Measurements from ENCODE around the gene KITLG.

The KITLG gene

GRCh38 chr12:88544991-88545980 is 35.0 kb downstream of the KITLG start:
- no peaks in the 10 kb centered on the region for H3K36me3 Mint-ChIP-seq (ENCODE audit: low read depth)
- H3K4me3 Mint-ChIP-seq = no peak overlapping the region
- H3K4me1 Mint-ChIP-seq (ENCODE audit: low read depth) = no peaks in the 10 kb centered on the region
- no peaks in the 10 kb centered on the region for H3K27me3 Mint-ChIP-seq (ENCODE audit: low read depth)
- no peak for DNase-seq (ENCODE audit: low spot score)
- H3K27ac Mint-ChIP-seq = no peak overlapping the region
- H3K9me3 Mint-ChIP-seq = no peaks in the 10 kb centered on the region

DNA sequence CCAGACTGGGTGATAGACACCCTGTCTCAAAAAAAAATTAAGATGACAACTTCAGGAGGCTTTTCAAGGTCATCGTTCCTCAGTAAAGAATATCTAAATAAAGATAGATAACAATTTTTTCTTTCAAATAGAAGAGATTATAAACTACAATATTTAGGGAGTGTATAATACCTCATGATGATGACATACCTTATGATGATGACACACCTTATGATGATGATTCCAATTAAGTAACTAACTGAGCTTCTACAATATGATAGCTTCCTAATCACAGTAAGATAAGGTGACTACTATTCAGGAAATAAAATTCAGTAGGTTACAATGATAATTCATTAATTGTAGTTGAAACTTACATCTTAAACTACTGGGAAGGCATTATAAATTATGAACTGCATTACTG is 40.4 kb downstream of the KITLG start:
- Mint-ChIP-seq H3K9me3 (no peaks in the 10 kb centered on the region), H3K36me3 (ENCODE audit: low read depth) (no peaks in the 10 kb centered on the region), H3K27ac (no peak overlapping the region), H3K27me3 (ENCODE audit: low read depth) (no peaks in the 10 kb centered on the region), H3K4me1 (ENCODE audit: low read depth) (no peaks in the 10 kb centered on the region), H3K4me3 (no peak overlapping the region)
- DNase-seq (ENCODE audit: low spot score) = no peak

GRCh38 chr12:88538697-88539096 is 41.6 kb downstream of the KITLG start:
- no peak for DNase-seq (ENCODE audit: low spot score)
- H3K4me1 Mint-ChIP-seq (ENCODE audit: low read depth) = no peaks in the 10 kb centered on the region
- no peak overlapping the region for H3K27ac Mint-ChIP-seq
- no peak overlapping the region for H3K4me3 Mint-ChIP-seq
- no peaks in the 10 kb centered on the region for H3K9me3 Mint-ChIP-seq
- H3K27me3 Mint-ChIP-seq (ENCODE audit: low read depth) = no peaks in the 10 kb centered on the region
- H3K36me3 Mint-ChIP-seq (ENCODE audit: low read depth) = no peaks in the 10 kb centered on the region

DNA sequence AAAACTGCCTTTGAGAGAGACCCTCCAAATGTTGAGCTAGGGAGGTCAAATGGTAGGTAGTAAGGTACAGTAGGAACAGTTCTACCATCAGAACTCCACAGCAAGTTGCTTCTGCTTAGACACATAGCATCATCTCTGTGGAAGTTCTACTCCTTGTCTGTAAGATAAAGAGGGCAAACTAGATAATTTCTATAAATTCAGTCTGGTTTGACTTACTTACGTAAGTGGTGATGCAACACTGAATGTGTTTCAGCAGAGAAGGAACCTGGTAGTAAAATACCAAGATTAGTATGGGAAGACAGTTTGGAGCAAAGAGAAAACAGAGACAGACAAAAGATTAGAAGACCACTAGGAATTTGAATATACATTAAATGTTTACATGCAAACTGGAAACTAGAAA is 42.0 kb downstream of the KITLG start:
- Mint-ChIP-seq H3K27me3 (ENCODE audit: low read depth) (no peaks in the 10 kb centered on the region), H3K4me3 (no peak overlapping the region), H3K36me3 (ENCODE audit: low read depth) (no peaks in the 10 kb centered on the region), H3K9me3 (no peaks in the 10 kb centered on the region), H3K4me1 (ENCODE audit: low read depth) (no peaks in the 10 kb centered on the region), H3K27ac (no peak overlapping the region)
- no peak for DNase-seq (ENCODE audit: low spot score)

GRCh38 chr12:88530868-88531267 is 49.4 kb downstream of the KITLG start:
- Mint-ChIP-seq H3K4me3 (no peak overlapping the region), H3K27me3 (ENCODE audit: low read depth) (no peaks in the 10 kb centered on the region), H3K4me1 (ENCODE audit: low read depth) (no peaks in the 10 kb centered on the region), H3K36me3 (ENCODE audit: low read depth) (no peaks in the 10 kb centered on the region), H3K27ac (no peak overlapping the region), H3K9me3 (no peaks in the 10 kb centered on the region)
- no peak for DNase-seq (ENCODE audit: low spot score)

GRCh38 chr12:88529531-88530488 is 50.5 kb downstream of the KITLG start:
- Mint-ChIP-seq H3K36me3 (ENCODE audit: low read depth) (no peaks in the 10 kb centered on the region), H3K4me3 (no peak overlapping the region), H3K9me3 (no peaks in the 10 kb centered on the region), H3K27me3 (ENCODE audit: low read depth) (no peaks in the 10 kb centered on the region), H3K27ac (no peak overlapping the region), H3K4me1 (ENCODE audit: low read depth) (no peaks in the 10 kb centered on the region)
- no peak for DNase-seq (ENCODE audit: low spot score)

DNA sequence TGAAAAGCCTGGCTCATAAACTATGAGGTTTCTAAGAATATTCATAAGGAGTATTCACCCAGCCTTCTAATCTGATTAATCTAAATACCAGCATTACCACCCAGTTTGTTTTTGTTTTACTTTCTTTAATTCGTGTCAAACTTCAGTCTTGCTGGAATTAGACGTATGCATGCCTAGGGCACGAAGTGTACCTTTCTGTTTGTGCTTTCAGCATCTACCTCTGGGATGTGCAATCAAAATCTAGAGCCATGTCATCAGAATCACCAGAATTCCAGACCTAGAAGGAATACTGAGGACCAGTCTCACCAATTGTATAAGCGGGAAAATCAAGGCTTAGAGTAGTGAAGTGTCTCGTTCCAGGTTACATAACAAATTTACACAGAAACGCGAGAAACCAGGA is 57.3 kb downstream of the KITLG start:
- Mint-ChIP-seq H3K36me3 (ENCODE audit: low read depth) (no peaks in the 10 kb centered on the region), H3K4me3 (no peak overlapping the region), H3K4me1 (ENCODE audit: low read depth) (no peaks in the 10 kb centered on the region), H3K27me3 (ENCODE audit: low read depth) (no peaks in the 10 kb centered on the region), H3K9me3 (no peaks in the 10 kb centered on the region), H3K27ac (no peak overlapping the region)
- DNase-seq (ENCODE audit: low spot score) = no peak

DNA sequence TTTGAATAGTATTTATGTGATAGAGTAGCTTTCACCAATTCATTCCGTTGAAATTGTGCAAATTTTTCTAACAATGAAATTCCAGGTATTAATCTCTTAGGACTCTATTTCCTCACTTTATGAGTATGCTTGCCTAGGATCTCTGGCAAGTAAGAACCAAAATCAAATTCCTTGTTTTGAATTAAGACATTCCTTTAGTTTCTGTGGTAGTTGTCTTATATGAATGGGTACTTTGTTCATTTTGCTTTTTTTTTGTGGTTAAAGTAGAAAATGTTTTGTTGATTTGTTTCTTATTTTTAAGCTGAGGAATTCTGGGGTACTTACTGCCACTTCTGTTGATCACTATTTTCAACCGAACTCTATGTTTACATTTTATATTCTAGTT is 59.8 kb downstream of the KITLG start:
- Mint-ChIP-seq H3K4me1 (ENCODE audit: low read depth) (no peaks in the 10 kb centered on the region), H3K36me3 (ENCODE audit: low read depth) (no peaks in the 10 kb centered on the region), H3K27ac (no peak overlapping the region), H3K4me3 (no peak overlapping the region), H3K9me3 (no peaks in the 10 kb centered on the region), H3K27me3 (ENCODE audit: low read depth) (no peaks in the 10 kb centered on the region)
- no peak for DNase-seq (ENCODE audit: low spot score)

- H3K27ac Mint-ChIP-seq = no peak overlapping the region
- no peak overlapping the region for H3K4me3 Mint-ChIP-seq
- no peak for DNase-seq (ENCODE audit: low spot score)
- no peaks in the 10 kb centered on the region for H3K9me3 Mint-ChIP-seq
- no peaks in the 10 kb centered on the region for H3K4me1 Mint-ChIP-seq (ENCODE audit: low read depth)
- no peaks in the 10 kb centered on the region for H3K36me3 Mint-ChIP-seq (ENCODE audit: low read depth)
- H3K27me3 Mint-ChIP-seq (ENCODE audit: low read depth) = no peaks in the 10 kb centered on the region
Observed at GRCh38 chr12:88519802-88520435, 60.4 kb downstream of the KITLG start.

GRCh38 chr12:88518863-88519403 is 61.3 kb downstream of the KITLG start:
- H3K27ac Mint-ChIP-seq = no peak overlapping the region
- no peaks in the 10 kb centered on the region for H3K27me3 Mint-ChIP-seq (ENCODE audit: low read depth)
- no peak for DNase-seq (ENCODE audit: low spot score)
- no peaks in the 10 kb centered on the region for H3K36me3 Mint-ChIP-seq (ENCODE audit: low read depth)
- no peak overlapping the region for H3K4me3 Mint-ChIP-seq
- H3K4me1 Mint-ChIP-seq (ENCODE audit: low read depth) = no peaks in the 10 kb centered on the region
- no peaks in the 10 kb centered on the region for H3K9me3 Mint-ChIP-seq

DNA sequence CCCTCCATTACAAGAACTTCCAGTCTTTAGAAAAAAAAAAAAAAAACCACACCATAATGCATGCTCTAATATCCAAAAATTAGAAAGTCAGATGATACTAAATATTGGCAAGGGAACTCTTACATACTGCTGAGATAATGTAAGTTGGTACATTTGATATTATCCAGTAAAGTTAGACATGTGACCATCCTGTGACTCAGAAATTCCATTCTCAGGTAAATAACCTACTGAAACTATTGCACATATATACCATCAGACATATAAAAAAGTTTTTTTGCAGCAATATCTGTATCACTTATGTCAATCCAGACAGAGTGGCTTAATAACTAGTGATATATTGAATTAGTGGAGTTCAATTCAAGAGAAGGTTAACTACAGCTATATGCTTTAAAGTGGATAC is 63.5 kb downstream of the KITLG start:
- no peaks in the 10 kb centered on the region for H3K4me1 Mint-ChIP-seq (ENCODE audit: low read depth)
- DNase-seq (ENCODE audit: low spot score) = no peak
- no peaks in the 10 kb centered on the region for H3K9me3 Mint-ChIP-seq
- H3K36me3 Mint-ChIP-seq (ENCODE audit: low read depth) = no peaks in the 10 kb centered on the region
- H3K27me3 Mint-ChIP-seq (ENCODE audit: low read depth) = peaks cover 3% of the 10 kb centered on the region
- H3K4me3 Mint-ChIP-seq = no peak overlapping the region
- H3K27ac Mint-ChIP-seq = no peak overlapping the region

GRCh38 chr12:88510843-88511242 is 69.4 kb downstream of the KITLG start:
- H3K9me3 Mint-ChIP-seq = no peaks in the 10 kb centered on the region
- DNase-seq (ENCODE audit: low spot score) = no peak
- H3K36me3 Mint-ChIP-seq (ENCODE audit: low read depth) = no peaks in the 10 kb centered on the region
- no peaks in the 10 kb centered on the region for H3K4me1 Mint-ChIP-seq (ENCODE audit: low read depth)
- peaks cover 3% of the 10 kb centered on the region for H3K27me3 Mint-ChIP-seq (ENCODE audit: low read depth)
- H3K27ac Mint-ChIP-seq = no peak overlapping the region
- no peak overlapping the region for H3K4me3 Mint-ChIP-seq

- Mint-ChIP-seq H3K27ac (no peak overlapping the region), H3K4me1 (ENCODE audit: low read depth) (no peaks in the 10 kb centered on the region), H3K36me3 (ENCODE audit: low read depth) (no peaks in the 10 kb centered on the region), H3K4me3 (no peak overlapping the region), H3K9me3 (no peaks in the 10 kb centered on the region), H3K27me3 (ENCODE audit: low read depth) (peaks cover 3% of the 10 kb centered on the region)
- DNase-seq (ENCODE audit: low spot score) = no peak
Observed at GRCh38 chr12:88509851-88510250, 70.4 kb downstream of the KITLG start.
